ENCODE results near the gene MRPS21. TPM values are rescaled to one million over a fixed set of nuclear protein-coding genes. Genes with fewer than 3 reads are reported as not detected.

The MRPS21 gene
- polyA plus RNA-seq, 1 experiment = 30.5 TPM

- H3K4me3 ChIP-seq (ENCODE audit: low read depth, low read length) = no peak overlapping the region
- ChIA-PET POLR2A (no interaction called here), CTCF (interaction anchor here (0.7 to 12.3 kb wide), 4 partner anchors 8 to 533 kb away, joined by 3 to 208 read pairs (median 15); partner anchors contain the start of genes C1orf54 and CA14)
These were observed 13.4 kb upstream of the MRPS21 start for GRCh38 chr1:150280138-150280707.

DNA sequence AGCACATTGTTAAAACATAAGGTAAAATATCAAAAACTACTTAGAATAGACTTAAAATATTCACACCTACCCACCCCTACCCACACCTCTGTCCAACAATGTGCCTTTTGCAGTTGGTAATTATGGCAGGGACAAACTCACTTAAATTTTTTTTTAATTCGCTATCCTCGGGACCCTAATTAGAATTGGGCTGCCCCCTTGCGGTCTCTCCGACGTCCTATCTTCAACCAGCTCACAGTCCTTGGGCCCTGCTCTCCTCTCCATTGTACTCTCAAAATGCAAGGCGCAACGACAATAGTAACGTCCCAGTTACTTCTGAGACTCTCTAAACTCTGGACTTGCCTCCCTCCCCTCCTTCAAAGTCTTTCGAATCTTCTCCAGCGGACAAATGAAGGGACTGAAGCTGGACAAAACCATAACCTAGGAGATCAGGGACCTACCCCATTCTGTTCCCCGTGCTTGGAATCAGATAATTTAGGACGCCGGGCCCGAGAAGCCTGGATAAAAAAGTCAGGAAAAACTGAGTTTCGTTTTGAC lies 12.4 kb upstream of the MRPS21 start:
- Histone ChIP-seq H3K36me3 (ENCODE audit: control insufficient read depth, insufficient read depth, low read length) (no peaks in the 10 kb centered on the region; the same call in 1 of the 2 replicates), H3K4me3 (ENCODE audit: low read depth, low read length) (peak overlapping the region; percentile 67), H3K27me3 (ENCODE audit: control insufficient read depth, insufficient read depth, low read length) (no peaks in the 10 kb centered on the region)
- CTCF ChIA-PET = interaction anchor here (0.7 to 12.3 kb wide), 7 partner anchors 9 to 41 kb away, joined by 3 to 208 read pairs (median 5); partner anchors contain the start of genes APH1A, C1orf54 and CA14
- DNase-seq (ENCODE audit: low read depth) = no peak
- POLR2A ChIA-PET = interaction anchor here (0.9 kb wide), 1 partner anchor 8 kb away, joined by 3 read pairs; no protein-coding TSS in a partner anchor
- TF ChIP-seq, protein P1, sequence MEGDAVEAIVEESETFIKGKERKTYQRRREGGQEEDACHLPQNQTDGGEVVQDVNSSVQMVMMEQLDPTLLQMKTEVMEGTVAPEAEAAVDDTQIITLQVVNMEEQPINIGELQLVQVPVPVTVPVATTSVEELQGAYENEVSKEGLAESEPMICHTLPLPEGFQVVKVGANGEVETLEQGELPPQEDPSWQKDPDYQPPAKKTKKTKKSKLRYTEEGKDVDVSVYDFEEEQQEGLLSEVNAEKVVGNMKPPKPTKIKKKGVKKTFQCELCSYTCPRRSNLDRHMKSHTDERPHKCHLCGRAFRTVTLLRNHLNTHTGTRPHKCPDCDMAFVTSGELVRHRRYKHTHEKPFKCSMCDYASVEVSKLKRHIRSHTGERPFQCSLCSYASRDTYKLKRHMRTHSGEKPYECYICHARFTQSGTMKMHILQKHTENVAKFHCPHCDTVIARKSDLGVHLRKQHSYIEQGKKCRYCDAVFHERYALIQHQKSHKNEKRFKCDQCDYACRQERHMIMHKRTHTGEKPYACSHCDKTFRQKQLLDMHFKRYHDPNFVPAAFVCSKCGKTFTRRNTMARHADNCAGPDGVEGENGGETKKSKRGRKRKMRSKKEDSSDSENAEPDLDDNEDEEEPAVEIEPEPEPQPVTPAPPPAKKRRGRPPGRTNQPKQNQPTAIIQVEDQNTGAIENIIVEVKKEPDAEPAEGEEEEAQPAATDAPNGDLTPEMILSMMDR (IDR thresholded peaks at IDR 0.05; ENCODE audit: insufficient read depth, low read depth, low read length) = peak; percentile 79

More at GRCh38 chr1:150280138-150280707, 13.4 kb upstream of the MRPS21 start:
- no peak for DNase-seq (ENCODE audit: low read depth)
- H3K36me3 ChIP-seq (ENCODE audit: control insufficient read depth, insufficient read depth, low read length) = no peaks in the 10 kb centered on the region
- TF ChIP-seq, protein P1 (IDR thresholded peaks at IDR 0.05; ENCODE audit: insufficient read depth, low read depth, low read length) = no peak
- no peaks in the 10 kb centered on the region for H3K27me3 ChIP-seq (ENCODE audit: control insufficient read depth, insufficient read depth, low read length)

DNA sequence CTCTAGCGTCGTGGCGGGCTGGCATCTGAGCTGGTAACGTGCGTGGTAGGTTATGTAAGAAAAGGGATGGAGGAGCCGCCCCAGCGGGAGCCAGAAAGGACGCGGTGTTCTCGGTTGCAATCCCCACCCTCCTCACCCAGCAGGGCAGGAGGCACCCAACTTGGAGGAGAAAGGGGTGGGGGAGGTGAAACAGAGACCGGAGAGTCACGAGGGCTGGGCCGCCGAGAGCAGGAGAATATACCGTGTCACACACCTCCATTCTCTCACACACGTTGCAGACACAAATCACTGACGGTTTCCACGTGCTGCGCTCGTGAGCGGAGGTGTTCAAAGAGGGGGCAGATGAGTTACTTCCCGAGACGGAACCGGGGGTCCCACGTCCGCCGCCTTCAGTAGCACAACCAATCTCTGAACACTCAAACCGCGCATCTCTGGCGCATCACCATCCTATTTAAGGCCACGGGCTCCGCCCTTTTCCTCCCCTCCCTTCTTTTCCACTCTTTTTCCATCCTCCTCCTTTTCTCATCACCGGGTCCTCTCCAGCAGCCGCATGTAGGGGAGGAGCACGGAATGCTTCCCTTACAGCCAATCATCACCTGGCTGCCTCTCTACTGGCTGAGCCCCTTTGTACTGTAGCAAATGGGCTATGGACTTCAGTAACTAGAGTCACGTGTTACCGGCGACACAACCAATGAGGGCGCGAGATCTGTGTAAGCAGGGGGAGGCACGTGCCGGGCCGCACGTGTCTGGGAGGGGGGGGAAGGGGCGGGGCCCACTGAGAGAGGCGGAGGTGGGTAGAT lies 11.7 kb upstream of the MRPS21 start, which contains the start of gene CIART:
CIART (plus strand) TSS at position 797 of the 800 bp plus-strand sequence. CDS start 714 bp downstream, outside the sequence.
- CTCF ChIA-PET = interaction anchor here (0.6 to 12.3 kb wide), 8 partner anchors 9 to 44 kb away, joined by 3 to 208 read pairs (median 5); partner anchors contain the start of genes APH1A, C1orf54 and CA14
- Histone ChIP-seq H3K27me3 (ENCODE audit: control insufficient read depth, insufficient read depth, low read length) (no peaks in the 10 kb centered on the region), H3K36me3 (ENCODE audit: control insufficient read depth, insufficient read depth, low read length) (peaks cover 3% of the 10 kb centered on the region), H3K4me3 (ENCODE audit: low read depth, low read length) (peak within 1 kb of the TSS; percentile 67)
- POLR2A ChIA-PET = interaction anchor here (0.9 kb wide), 1 partner anchor 9 kb away, joined by 3 read pairs; no protein-coding TSS in a partner anchor
- TF ChIP-seq, protein P1 (IDR thresholded peaks at IDR 0.05; ENCODE audit: insufficient read depth, low read depth, low read length) = no peak
- DNase-seq (ENCODE audit: low read depth) = peak; percentile 98

- TF ChIP-seq, protein P1 (IDR thresholded peaks at IDR 0.05; ENCODE audit: insufficient read depth, low read depth, low read length) = no peak
- POLR2A ChIA-PET = no interaction called here
- H3K27me3 ChIP-seq (ENCODE audit: control insufficient read depth, insufficient read depth, low read length) = no peaks in the 10 kb centered on the region
- CTCF ChIA-PET = interaction anchor here (0.6 to 12.3 kb wide), 3 partner anchors 10 to 43 kb away, joined by 3 to 208 read pairs (median 5); partner anchors contain the start of genes C1orf54 and CA14
- H3K36me3 ChIP-seq (ENCODE audit: control insufficient read depth, insufficient read depth, low read length) = peaks cover 3% of the 10 kb centered on the region
- DNase-seq (ENCODE audit: low read depth) = no peak
- peak overlapping the region; percentile 67 for H3K4me3 ChIP-seq (ENCODE audit: low read depth, low read length)
These were observed 11.1 kb upstream of the MRPS21 start for GRCh38 chr1:150282558-150282958.

Measured in BJ (cell line).